ENCODE measurements around the gene CXorf49. TPM values are rescaled to one million over a fixed set of nuclear protein-coding genes. Genes with fewer than 3 reads are reported as not detected.
"Not testable (repeated sequence)": the region's sequence is repeated elsewhere in the genome, so short reads cannot be mapped to it uniquely, and the experiment has no call there.

The CXorf49 gene
- not detected for total RNA-seq

DNA sequence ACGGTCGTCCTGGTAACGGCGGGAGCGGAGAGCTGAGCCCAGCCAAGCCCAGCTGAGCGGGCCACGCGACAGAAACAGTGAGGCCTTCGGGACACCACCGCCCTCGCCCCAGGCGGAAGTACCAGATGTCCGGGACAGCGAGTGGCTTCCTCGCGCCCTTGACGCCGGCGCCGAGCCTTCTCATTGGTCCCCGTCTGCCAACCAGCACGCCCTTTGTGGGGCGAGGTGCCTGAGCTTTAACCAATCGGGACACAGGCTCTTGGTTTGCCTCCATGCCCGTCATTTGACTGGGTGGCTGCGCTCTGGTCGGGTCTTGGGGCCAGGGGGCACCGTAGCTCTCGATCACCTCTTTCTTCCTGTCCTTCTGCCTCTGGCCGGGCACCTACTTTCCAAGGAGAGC is at the start of gene CXorf49:
Gene CXorf49, minus strand, starts transcription at position 101 of the 400 bp plus-strand sequence. CDS start 134 bp downstream, outside the sequence.
- H3K9me3 Mint-ChIP-seq; DNase-seq; H3K27ac Mint-ChIP-seq; POLR2A ChIA-PET; CTCF ChIA-PET; H3K4me3 Mint-ChIP-seq; intact Hi-C loops (cut with micrococcal nuclease); H3K4me1 Mint-ChIP-seq (ENCODE audit: low read depth); H3K36me3 Mint-ChIP-seq; H3K27me3 Mint-ChIP-seq: not testable (repeated sequence)

GRCh38 chrX:71767134-71767533 is 49.0 kb upstream of the CXorf49 start:
- H3K27me3 Mint-ChIP-seq; POLR2A ChIA-PET; H3K4me3 Mint-ChIP-seq; H3K9me3 Mint-ChIP-seq; DNase-seq; intact Hi-C loops (cut with micrococcal nuclease); H3K36me3 Mint-ChIP-seq; H3K27ac Mint-ChIP-seq; H3K4me1 Mint-ChIP-seq (ENCODE audit: low read depth); CTCF ChIA-PET: not testable (repeated sequence)

GRCh38 chrX:71765613-71766012 is 47.5 kb upstream of the CXorf49 start:
- H3K9me3 Mint-ChIP-seq; DNase-seq; H3K27me3 Mint-ChIP-seq; CTCF ChIA-PET; H3K4me3 Mint-ChIP-seq; H3K27ac Mint-ChIP-seq; POLR2A ChIA-PET; intact Hi-C loops (cut with micrococcal nuclease); H3K36me3 Mint-ChIP-seq; H3K4me1 Mint-ChIP-seq (ENCODE audit: low read depth): not testable (repeated sequence)

GRCh38 chrX:71764832-71765231 is 46.7 kb upstream of the CXorf49 start:
- intact Hi-C loops (cut with micrococcal nuclease); H3K4me1 Mint-ChIP-seq (ENCODE audit: low read depth); H3K27ac Mint-ChIP-seq; H3K36me3 Mint-ChIP-seq; DNase-seq; CTCF ChIA-PET; POLR2A ChIA-PET; H3K4me3 Mint-ChIP-seq; H3K27me3 Mint-ChIP-seq; H3K9me3 Mint-ChIP-seq: not testable (repeated sequence)

- intact Hi-C loops (cut with micrococcal nuclease); CTCF ChIA-PET; H3K27me3 Mint-ChIP-seq; DNase-seq; H3K4me3 Mint-ChIP-seq; H3K36me3 Mint-ChIP-seq; H3K27ac Mint-ChIP-seq; POLR2A ChIA-PET; H3K9me3 Mint-ChIP-seq; H3K4me1 Mint-ChIP-seq (ENCODE audit: low read depth): not testable (repeated sequence)
Measured at GRCh38 chrX:71763049-71763448, 45.0 kb upstream of the CXorf49 start, which contains the start of gene CXorf49B. TSS of gene CXorf49B (plus strand) at chrX:71763349. CDS start at chrX:71763424, 75 bp downstream.

GRCh38 chrX:71760688-71761281 is 42.7 kb upstream of the CXorf49 start:
- H3K4me3 Mint-ChIP-seq; H3K36me3 Mint-ChIP-seq; POLR2A ChIA-PET; DNase-seq; H3K4me1 Mint-ChIP-seq (ENCODE audit: low read depth); H3K27ac Mint-ChIP-seq; H3K27me3 Mint-ChIP-seq; CTCF ChIA-PET; H3K9me3 Mint-ChIP-seq; intact Hi-C loops (cut with micrococcal nuclease): not testable (repeated sequence)

DNA sequence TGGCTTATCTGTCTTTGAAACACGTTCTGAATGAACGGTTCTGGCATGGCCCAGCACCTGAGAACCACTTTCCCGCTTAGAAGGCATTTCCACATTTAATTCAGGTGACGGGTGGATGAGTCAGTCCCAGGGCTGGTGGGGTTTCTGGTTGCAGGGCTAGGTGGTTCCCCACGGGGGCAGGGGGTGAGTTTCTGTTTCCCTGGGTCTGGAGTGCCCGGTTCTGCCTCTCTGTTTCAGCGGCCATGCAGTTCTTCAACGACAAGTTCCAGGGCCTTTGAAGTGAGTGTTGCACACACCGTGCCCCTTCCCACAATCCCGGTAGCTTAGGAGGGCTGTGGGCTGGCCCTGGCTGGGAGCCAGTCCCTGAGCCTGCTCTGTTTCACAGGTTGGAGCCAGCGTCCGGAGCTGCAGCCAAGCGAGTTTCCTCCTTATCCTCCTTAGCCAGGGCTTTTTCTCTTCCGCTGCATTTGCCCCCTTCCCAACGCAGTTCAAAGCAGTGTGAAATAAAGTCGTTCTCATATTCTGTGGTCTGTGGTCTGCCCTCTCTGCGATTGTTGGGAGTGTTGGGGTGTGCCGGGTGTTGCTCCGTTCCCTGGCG is 2.3 kb upstream of the CXorf49 start:
- H3K4me1 Mint-ChIP-seq (ENCODE audit: low read depth); H3K27ac Mint-ChIP-seq; H3K27me3 Mint-ChIP-seq; DNase-seq; H3K4me3 Mint-ChIP-seq; H3K36me3 Mint-ChIP-seq; CTCF ChIA-PET; intact Hi-C loops (cut with micrococcal nuclease); H3K9me3 Mint-ChIP-seq; POLR2A ChIA-PET: not testable (repeated sequence)

- CTCF ChIA-PET; DNase-seq; H3K27me3 Mint-ChIP-seq; intact Hi-C loops (cut with micrococcal nuclease); H3K9me3 Mint-ChIP-seq; POLR2A ChIA-PET; H3K4me1 Mint-ChIP-seq (ENCODE audit: low read depth); H3K27ac Mint-ChIP-seq; H3K4me3 Mint-ChIP-seq; H3K36me3 Mint-ChIP-seq: not testable (repeated sequence)
Measured at GRCh38 chrX:71719195-71719594, 1.1 kb upstream of the CXorf49 start.

- CTCF ChIA-PET = not testable (repeated sequence)
Measured at GRCh38 chrX:71716323-71716722, 1.8 kb downstream of the CXorf49 start.

GRCh38 chrX:71715551-71715950 is 2.5 kb downstream of the CXorf49 start:
- H3K27ac Mint-ChIP-seq; POLR2A ChIA-PET; H3K4me1 Mint-ChIP-seq (ENCODE audit: low read depth); CTCF ChIA-PET; H3K4me3 Mint-ChIP-seq; DNase-seq; H3K9me3 Mint-ChIP-seq; H3K36me3 Mint-ChIP-seq; H3K27me3 Mint-ChIP-seq; intact Hi-C loops (cut with micrococcal nuclease): not testable (repeated sequence)

More at GRCh38 chrX:71716323-71716722, 1.8 kb downstream of the CXorf49 start:
- H3K4me3 Mint-ChIP-seq; DNase-seq; H3K27ac Mint-ChIP-seq; intact Hi-C loops (cut with micrococcal nuclease); H3K27me3 Mint-ChIP-seq; H3K9me3 Mint-ChIP-seq; H3K4me1 Mint-ChIP-seq (ENCODE audit: low read depth); POLR2A ChIA-PET; H3K36me3 Mint-ChIP-seq: not testable (repeated sequence)

- H3K27ac Mint-ChIP-seq; H3K9me3 Mint-ChIP-seq; H3K27me3 Mint-ChIP-seq; H3K36me3 Mint-ChIP-seq; H3K4me3 Mint-ChIP-seq; DNase-seq; intact Hi-C loops (cut with micrococcal nuclease); H3K4me1 Mint-ChIP-seq (ENCODE audit: low read depth); CTCF ChIA-PET; POLR2A ChIA-PET: not testable (repeated sequence)
Measured at GRCh38 chrX:71714064-71714463, 4.0 kb downstream of the CXorf49 start.

DNA sequence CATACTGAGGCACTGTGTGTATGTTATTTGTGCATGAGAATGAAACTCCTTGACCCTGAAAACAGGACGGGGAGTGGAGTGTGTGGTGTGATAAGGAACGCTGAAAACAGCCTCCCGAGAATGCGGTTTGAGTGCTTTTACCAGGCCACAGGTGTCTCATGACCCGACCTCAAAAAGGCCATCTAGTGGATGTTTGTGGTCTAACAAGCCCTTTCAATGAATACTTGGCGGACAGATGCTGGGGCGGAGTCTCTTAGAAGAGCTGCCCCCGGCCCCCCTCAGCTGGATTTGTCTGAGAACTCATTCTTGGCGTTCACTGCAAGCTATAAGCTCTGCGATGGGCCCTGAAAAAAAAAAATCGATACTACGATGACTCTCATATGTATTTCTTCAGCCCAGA is 15.2 kb downstream of the CXorf49 start:
- H3K4me3 Mint-ChIP-seq; POLR2A ChIA-PET; H3K9me3 Mint-ChIP-seq; H3K4me1 Mint-ChIP-seq (ENCODE audit: low read depth); H3K27me3 Mint-ChIP-seq; H3K27ac Mint-ChIP-seq; H3K36me3 Mint-ChIP-seq; DNase-seq; CTCF ChIA-PET; intact Hi-C loops (cut with micrococcal nuclease): not testable (repeated sequence)

GRCh38 chrX:71699023-71699344 is 19.1 kb downstream of the CXorf49 start:
- H3K27ac Mint-ChIP-seq = not testable (repeated sequence)

More at GRCh38 chrX:71699023-71699344, 19.1 kb downstream of the CXorf49 start:
- intact Hi-C loops (cut with micrococcal nuclease); DNase-seq; CTCF ChIA-PET; H3K27me3 Mint-ChIP-seq; H3K36me3 Mint-ChIP-seq; H3K4me1 Mint-ChIP-seq (ENCODE audit: low read depth); H3K9me3 Mint-ChIP-seq; POLR2A ChIA-PET; H3K4me3 Mint-ChIP-seq: not testable (repeated sequence)
